ENCODE results near the gene STON1. TPM values are rescaled to one million over a fixed set of nuclear protein-coding genes. Genes with fewer than 3 reads are reported as not detected.
A peak's percentile ranks its signal among the peaks of the same experiment; 100 is the strongest.

STON1 gene
- 14.4 TPM for polyA plus RNA-seq (2013, experiment 1 of 2)
- 15.1 TPM for polyA plus RNA-seq (2013, experiment 2 of 2)

- peak within 1 kb of the TSS; percentile 47 for H2BK15ac ChIP-seq (ENCODE audit: low read length)
- H3K36me3 ChIP-seq (replicated peaks in 1 of 2; ENCODE audit: control insufficient read depth in 2 of 2, insufficient read depth in 2 of 2, low read length in 2 of 2): no peaks in the 10 kb centered on the region
- peak; percentile 45 for DNase-seq (ENCODE audit: low spot score)
- peak within 1 kb of the TSS; percentile 88 for H4K91ac ChIP-seq (ENCODE audit: low read depth, low read length, poor library complexity)
- peak within 1 kb of the TSS; percentile 77 for H2AK5ac ChIP-seq (ENCODE audit: low read depth, low read length)
- H3K27me3 ChIP-seq (ENCODE audit: control insufficient read depth in 3 of 3, insufficient read depth in 3 of 3, low read depth in 1 of 3, low read length in 3 of 3): no peaks in the 10 kb centered on the region
- H3K4me3 ChIP-seq (ENCODE audit: low read length in 2 of 2): peak within 1 kb of the TSS; percentile 81 to 88
- no peak within 1 kb of the TSS for H3K4ac ChIP-seq (ENCODE audit: low read length)
- H3K4me1 ChIP-seq (ENCODE audit: control insufficient read depth in 2 of 2, insufficient read depth in 1 of 2, low read depth in 1 of 2, low read length in 2 of 2): peaks cover 8 to 10% of the 10 kb centered on the region in 2 donors
- H2BK120ac ChIP-seq (ENCODE audit: low read depth, low read length): peak within 1 kb of the TSS; percentile 65
- H4K8ac ChIP-seq (ENCODE audit: low read depth, low read length): no peak within 1 kb of the TSS
- peak within 1 kb of the TSS; percentile 68 for H3K4me2 ChIP-seq (ENCODE audit: insufficient read depth, low read length, poor library complexity, severe bottlenecking)
- H3K9me3 ChIP-seq (replicated peaks in 1 of 2; ENCODE audit: control insufficient read depth in 2 of 2, insufficient read depth in 1 of 2, low read depth in 1 of 2, low read length in 2 of 2): no peaks in the 10 kb centered on the region
- H3K9ac ChIP-seq (ENCODE audit: low read depth, low read length, poor library complexity): peak within 1 kb of the TSS; percentile 89
- H3K27ac ChIP-seq (replicated peaks; ENCODE audit: low read length): peak within 1 kb of the TSS; percentile 63
- H2BK12ac ChIP-seq (ENCODE audit: low read length): peak within 1 kb of the TSS; percentile 69
- H3K79me1 ChIP-seq (ENCODE audit: low read depth, low read length): peaks cover 6% of the 10 kb centered on the region
- peak within 1 kb of the TSS; percentile 96 for H3K18ac ChIP-seq (ENCODE audit: low read length)
- peak within 1 kb of the TSS; percentile 92 for H2AFZ ChIP-seq (ENCODE audit: low read length)
- H3K14ac ChIP-seq (ENCODE audit: low read length): peak within 1 kb of the TSS; percentile 84
- peak within 1 kb of the TSS; percentile 80 for H2BK5ac ChIP-seq (ENCODE audit: low read length)
- no CpG with 5 or more reads among the region's 62 CpGs for WGBS, 2 donors (ENCODE audit: extremely low coverage in 2 of 2, insufficient read length in 2 of 2, insufficient replicate concordance in 1 of 2)
- peak within 1 kb of the TSS; percentile 63 for H3K23ac ChIP-seq (ENCODE audit: low read depth, low read length, poor library complexity)
These were observed at the start of gene STON1 for GRCh38 chr2:48530033-48530811. STON1 (plus strand) TSS chr2:48530154; CDS start chr2:48580634, 50,480 bp downstream.

DNA sequence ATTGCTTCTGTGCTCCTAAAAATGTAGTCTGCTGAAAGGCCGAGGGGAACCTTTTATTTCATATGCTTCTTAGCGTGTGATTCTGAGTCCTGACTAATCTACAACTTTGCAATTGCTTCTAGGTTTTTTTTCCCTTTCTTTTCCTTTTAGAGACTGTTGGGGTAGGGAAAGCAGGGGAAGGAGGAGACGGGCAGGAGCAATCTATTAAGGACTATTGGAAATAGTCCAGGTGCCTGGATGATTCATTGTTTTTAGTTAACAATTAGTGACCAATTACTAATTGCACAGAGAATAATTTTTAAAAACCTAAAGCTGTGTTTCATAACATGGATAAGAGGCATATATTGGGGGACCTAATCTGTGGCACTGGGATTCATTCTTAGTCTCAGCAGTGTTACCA lies 49.4 kb upstream of the STON1 start:
- Histone ChIP-seq H4K8ac (ENCODE audit: low read depth, low read length) (no peak overlapping the region), H3K9ac (ENCODE audit: low read depth, low read length, poor library complexity) (no peak overlapping the region), H3K4ac (ENCODE audit: low read length) (no peak overlapping the region), H3K4me1 (ENCODE audit: control insufficient read depth in 2 of 2, insufficient read depth in 1 of 2, low read depth in 1 of 2, low read length in 2 of 2) (peaks cover 0 to 9% of the 10 kb centered on the region in 2 donors), H4K91ac (ENCODE audit: low read depth, low read length, poor library complexity) (no peak overlapping the region), H3K18ac (ENCODE audit: low read length) (no peak overlapping the region), H3K36me3 (replicated peaks in 1 of 2; ENCODE audit: control insufficient read depth in 2 of 2, insufficient read depth in 2 of 2, low read length in 2 of 2) (peaks cover 6 to 39% of the 10 kb centered on the region in 2 donors), H2AFZ (ENCODE audit: low read length) (no peak overlapping the region), H3K23ac (ENCODE audit: low read depth, low read length, poor library complexity) (no peak overlapping the region), H3K27ac (replicated peaks; ENCODE audit: low read length) (no peak overlapping the region), H2AK5ac (ENCODE audit: low read depth, low read length) (no peak overlapping the region), H3K14ac (ENCODE audit: low read length) (no peak overlapping the region), H3K4me2 (ENCODE audit: insufficient read depth, low read length, poor library complexity, severe bottlenecking) (no peak overlapping the region), H2BK5ac (ENCODE audit: low read length) (no peak overlapping the region), H3K79me1 (ENCODE audit: low read depth, low read length) (no peaks in the 10 kb centered on the region), H2BK120ac (ENCODE audit: low read depth, low read length) (no peak overlapping the region), H2BK15ac (ENCODE audit: low read length) (no peak overlapping the region), H3K9me3 (replicated peaks in 1 of 2; ENCODE audit: control insufficient read depth in 2 of 2, insufficient read depth in 1 of 2, low read depth in 1 of 2, low read length in 2 of 2) (no peaks in the 10 kb centered on the region), H3K4me3 (ENCODE audit: low read length in 2 of 2) (no peak overlapping the region), H3K27me3 (ENCODE audit: control insufficient read depth in 3 of 3, insufficient read depth in 3 of 3, low read depth in 1 of 3, low read length in 3 of 3) (no peaks in the 10 kb centered on the region), H2BK12ac (ENCODE audit: low read length) (no peak overlapping the region)
- WGBS, 2 donors (ENCODE audit: extremely low coverage in 2 of 2, insufficient read length in 2 of 2, insufficient replicate concordance in 1 of 2): no CpG with 5 or more reads among the region's 3 CpGs
- no peak for DNase-seq (ENCODE audit: low spot score)

DNA sequence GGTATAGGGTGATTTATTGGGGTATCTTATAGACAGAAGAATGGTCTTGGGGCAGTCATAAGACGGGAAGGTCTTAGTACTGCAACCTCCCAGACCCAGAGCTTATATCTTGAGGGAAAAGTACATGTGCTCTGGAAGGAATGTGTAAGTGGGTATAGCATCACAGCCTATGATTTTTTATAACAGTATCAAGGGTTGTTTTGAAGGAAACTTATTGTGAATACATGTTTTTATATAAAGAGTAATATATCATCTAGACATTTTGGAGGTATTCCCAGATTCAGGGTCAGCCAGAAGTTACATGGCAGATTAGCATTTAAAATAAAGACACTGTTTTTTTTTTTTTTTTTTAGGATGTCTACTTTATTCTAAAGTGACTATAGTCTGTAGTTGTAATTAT lies 47.6 kb upstream of the STON1 start:
- H3K79me1 ChIP-seq (ENCODE audit: low read depth, low read length): no peaks in the 10 kb centered on the region
- H3K18ac ChIP-seq (ENCODE audit: low read length): no peak overlapping the region
- no peak overlapping the region for H2BK15ac ChIP-seq (ENCODE audit: low read length)
- H3K4me2 ChIP-seq (ENCODE audit: insufficient read depth, low read length, poor library complexity, severe bottlenecking): no peak overlapping the region
- H2BK5ac ChIP-seq (ENCODE audit: low read length): no peak overlapping the region
- no peak overlapping the region for H3K27ac ChIP-seq (replicated peaks; ENCODE audit: low read length)
- no peaks in the 10 kb centered on the region for H3K9me3 ChIP-seq (replicated peaks in 1 of 2; ENCODE audit: control insufficient read depth in 2 of 2, insufficient read depth in 1 of 2, low read depth in 1 of 2, low read length in 2 of 2)
- no peak overlapping the region for H3K14ac ChIP-seq (ENCODE audit: low read length)
- DNase-seq (ENCODE audit: low spot score): no peak
- H3K23ac ChIP-seq (ENCODE audit: low read depth, low read length, poor library complexity): no peak overlapping the region
- no peak overlapping the region for H4K91ac ChIP-seq (ENCODE audit: low read depth, low read length, poor library complexity)
- no peak overlapping the region for H2BK12ac ChIP-seq (ENCODE audit: low read length)
- no peak overlapping the region for H2AK5ac ChIP-seq (ENCODE audit: low read depth, low read length)
- H3K4me3 ChIP-seq (ENCODE audit: low read length in 2 of 2): no peak overlapping the region
- no peak overlapping the region for H4K8ac ChIP-seq (ENCODE audit: low read depth, low read length)
- no peak overlapping the region for H2AFZ ChIP-seq (ENCODE audit: low read length)
- H3K9ac ChIP-seq (ENCODE audit: low read depth, low read length, poor library complexity): no peak overlapping the region
- peaks cover 0 to 9% of the 10 kb centered on the region in 2 donors for H3K4me1 ChIP-seq (ENCODE audit: control insufficient read depth in 2 of 2, insufficient read depth in 1 of 2, low read depth in 1 of 2, low read length in 2 of 2)
- H2BK120ac ChIP-seq (ENCODE audit: low read depth, low read length): no peak overlapping the region
- no CpG with 5 or more reads among the region's 1 CpG for WGBS, 2 donors (ENCODE audit: extremely low coverage in 2 of 2, insufficient read length in 2 of 2, insufficient replicate concordance in 1 of 2)
- H3K4ac ChIP-seq (ENCODE audit: low read length): no peak overlapping the region
- H3K36me3 ChIP-seq (replicated peaks in 1 of 2; ENCODE audit: control insufficient read depth in 2 of 2, insufficient read depth in 2 of 2, low read length in 2 of 2): peaks cover 6 to 51% of the 10 kb centered on the region in 2 donors
- H3K27me3 ChIP-seq (ENCODE audit: control insufficient read depth in 3 of 3, insufficient read depth in 3 of 3, low read depth in 1 of 3, low read length in 3 of 3): no peaks in the 10 kb centered on the region

GRCh38 chr2:48482769-48483168 lies 47.2 kb upstream of the STON1 start:
- H2BK120ac ChIP-seq (ENCODE audit: low read depth, low read length): no peak overlapping the region
- no peak overlapping the region for H2BK5ac ChIP-seq (ENCODE audit: low read length)
- no peaks in the 10 kb centered on the region for H3K27me3 ChIP-seq (ENCODE audit: control insufficient read depth in 3 of 3, insufficient read depth in 3 of 3, low read depth in 1 of 3, low read length in 3 of 3)
- no peak overlapping the region for H4K8ac ChIP-seq (ENCODE audit: low read depth, low read length)
- H3K36me3 ChIP-seq (replicated peaks in 1 of 2; ENCODE audit: control insufficient read depth in 2 of 2, insufficient read depth in 2 of 2, low read length in 2 of 2): peaks cover 6 to 51% of the 10 kb centered on the region in 2 donors
- peaks cover 0 to 9% of the 10 kb centered on the region in 2 donors for H3K4me1 ChIP-seq (ENCODE audit: control insufficient read depth in 2 of 2, insufficient read depth in 1 of 2, low read depth in 1 of 2, low read length in 2 of 2)
- DNase-seq (ENCODE audit: low spot score): no peak
- no peak overlapping the region for H2BK15ac ChIP-seq (ENCODE audit: low read length)
- H4K91ac ChIP-seq (ENCODE audit: low read depth, low read length, poor library complexity): no peak overlapping the region
- H2BK12ac ChIP-seq (ENCODE audit: low read length): no peak overlapping the region
- H3K9ac ChIP-seq (ENCODE audit: low read depth, low read length, poor library complexity): no peak overlapping the region
- H3K4me2 ChIP-seq (ENCODE audit: insufficient read depth, low read length, poor library complexity, severe bottlenecking): no peak overlapping the region
- no peak overlapping the region for H3K23ac ChIP-seq (ENCODE audit: low read depth, low read length, poor library complexity)
- no peak overlapping the region for H3K18ac ChIP-seq (ENCODE audit: low read length)
- no peak overlapping the region for H3K4ac ChIP-seq (ENCODE audit: low read length)
- no peak overlapping the region for H3K14ac ChIP-seq (ENCODE audit: low read length)
- WGBS, 2 donors (ENCODE audit: extremely low coverage in 2 of 2, insufficient read length in 2 of 2, insufficient replicate concordance in 1 of 2): no CpG with 5 or more reads among the region's 5 CpGs
- no peaks in the 10 kb centered on the region for H3K9me3 ChIP-seq (replicated peaks in 1 of 2; ENCODE audit: control insufficient read depth in 2 of 2, insufficient read depth in 1 of 2, low read depth in 1 of 2, low read length in 2 of 2)
- no peak overlapping the region for H3K4me3 ChIP-seq (ENCODE audit: low read length in 2 of 2)
- H2AFZ ChIP-seq (ENCODE audit: low read length): no peak overlapping the region
- H2AK5ac ChIP-seq (ENCODE audit: low read depth, low read length): no peak overlapping the region
- no peak overlapping the region for H3K27ac ChIP-seq (replicated peaks; ENCODE audit: low read length)
- no peaks in the 10 kb centered on the region for H3K79me1 ChIP-seq (ENCODE audit: low read depth, low read length)

Measured in neuronal stem cell (in vitro differentiated cells).